Kidney epithelial cell (primary cell): ENCODE results near the gene CCDC57. TPM values are rescaled to one million over a fixed set of nuclear protein-coding genes. Genes with fewer than 3 reads are reported as not detected.

Experiments used
- DNase-seq: peaks from one replicate; pipeline ENCODE4 v3.0.0-alpha.2; 2010; ENCODE audit warnings: low read depth
- H3K27me3 ChIP-seq: 2 replicates; pipeline ENCODE4 v1.6.0; 2011; ENCODE audit warnings: low read length; ENCODE audit not compliant: control insufficient read depth, insufficient read depth
- H3K36me3 ChIP-seq: 2 replicates; pipeline ENCODE4 v1.5.1; 2011; ENCODE audit warnings: low read length; ENCODE audit not compliant: control insufficient read depth, insufficient read depth
- H3K4me3 ChIP-seq: 2 replicates; pipeline ENCODE4 v1.5.1; 2011; ENCODE audit warnings: low read depth, mild to moderate bottlenecking, control low read depth, low read length
- total RNA-seq: library from RNA; depleted of rRNA; stranded (reverse); fragments of >200 nt; gene quantifications from 2 replicates; pipeline ENCODE4 v1.2.3, GENCODE V29; 2015
- TF ChIP-seq, protein P1 (sequence below): IDR thresholded peaks from 2 replicates; pipeline ENCODE4 v1.5.1; 2011; ENCODE audit warnings: mild to moderate bottlenecking, moderate library complexity, low read length, control low read depth, inconsistent platforms; ENCODE audit not compliant: insufficient read depth, poor library complexity, severe bottlenecking

Gene CCDC57
- total RNA-seq, 1 donor from 2014 or later = 25.5 TPM

DNA sequence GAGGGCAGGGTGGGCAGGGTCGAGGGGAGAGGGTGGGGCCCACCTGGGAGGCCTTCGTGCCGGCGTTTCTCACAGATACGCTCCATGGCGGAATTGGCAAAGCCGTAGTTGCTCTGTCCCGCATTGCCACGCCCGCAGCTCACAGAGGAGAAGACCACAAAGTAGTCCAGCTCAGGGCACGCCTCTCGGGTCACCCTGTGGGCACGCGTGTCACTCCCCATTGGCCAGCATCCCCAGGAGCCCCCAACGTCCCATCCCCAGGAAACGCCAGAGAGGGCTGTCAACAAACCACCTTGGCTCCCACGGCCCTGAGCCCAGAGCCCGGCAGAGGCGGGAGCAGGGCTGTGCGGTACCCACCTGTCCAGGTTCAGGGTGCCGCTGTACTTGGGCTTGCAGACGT, 130.7 kb downstream of the CCDC57 start:
- no peak for DNase-seq
- TF ChIP-seq, protein P1, sequence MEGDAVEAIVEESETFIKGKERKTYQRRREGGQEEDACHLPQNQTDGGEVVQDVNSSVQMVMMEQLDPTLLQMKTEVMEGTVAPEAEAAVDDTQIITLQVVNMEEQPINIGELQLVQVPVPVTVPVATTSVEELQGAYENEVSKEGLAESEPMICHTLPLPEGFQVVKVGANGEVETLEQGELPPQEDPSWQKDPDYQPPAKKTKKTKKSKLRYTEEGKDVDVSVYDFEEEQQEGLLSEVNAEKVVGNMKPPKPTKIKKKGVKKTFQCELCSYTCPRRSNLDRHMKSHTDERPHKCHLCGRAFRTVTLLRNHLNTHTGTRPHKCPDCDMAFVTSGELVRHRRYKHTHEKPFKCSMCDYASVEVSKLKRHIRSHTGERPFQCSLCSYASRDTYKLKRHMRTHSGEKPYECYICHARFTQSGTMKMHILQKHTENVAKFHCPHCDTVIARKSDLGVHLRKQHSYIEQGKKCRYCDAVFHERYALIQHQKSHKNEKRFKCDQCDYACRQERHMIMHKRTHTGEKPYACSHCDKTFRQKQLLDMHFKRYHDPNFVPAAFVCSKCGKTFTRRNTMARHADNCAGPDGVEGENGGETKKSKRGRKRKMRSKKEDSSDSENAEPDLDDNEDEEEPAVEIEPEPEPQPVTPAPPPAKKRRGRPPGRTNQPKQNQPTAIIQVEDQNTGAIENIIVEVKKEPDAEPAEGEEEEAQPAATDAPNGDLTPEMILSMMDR = no peak
- Histone ChIP-seq H3K36me3 (peaks cover 11% of the 10 kb centered on the region), H3K27me3 (no peaks in the 10 kb centered on the region), H3K4me3 (no peak overlapping the region)

- Histone ChIP-seq H3K27me3 (no peaks in the 10 kb centered on the region), H3K36me3 (peaks cover 11% of the 10 kb centered on the region), H3K4me3 (no peak overlapping the region)
- TF ChIP-seq, protein P1 = no peak
- no peak for DNase-seq
Measured at GRCh38 chr17:82081546-82081945, 131.1 kb downstream of the CCDC57 start.

GRCh38 chr17:82080789-82081464, 131.7 kb downstream of the CCDC57 start:
- peaks cover 11% of the 10 kb centered on the region for H3K36me3 ChIP-seq
- no peak overlapping the region for H3K4me3 ChIP-seq
- TF ChIP-seq, protein P1 = no peak
- no peaks in the 10 kb centered on the region for H3K27me3 ChIP-seq
- no peak for DNase-seq

DNA sequence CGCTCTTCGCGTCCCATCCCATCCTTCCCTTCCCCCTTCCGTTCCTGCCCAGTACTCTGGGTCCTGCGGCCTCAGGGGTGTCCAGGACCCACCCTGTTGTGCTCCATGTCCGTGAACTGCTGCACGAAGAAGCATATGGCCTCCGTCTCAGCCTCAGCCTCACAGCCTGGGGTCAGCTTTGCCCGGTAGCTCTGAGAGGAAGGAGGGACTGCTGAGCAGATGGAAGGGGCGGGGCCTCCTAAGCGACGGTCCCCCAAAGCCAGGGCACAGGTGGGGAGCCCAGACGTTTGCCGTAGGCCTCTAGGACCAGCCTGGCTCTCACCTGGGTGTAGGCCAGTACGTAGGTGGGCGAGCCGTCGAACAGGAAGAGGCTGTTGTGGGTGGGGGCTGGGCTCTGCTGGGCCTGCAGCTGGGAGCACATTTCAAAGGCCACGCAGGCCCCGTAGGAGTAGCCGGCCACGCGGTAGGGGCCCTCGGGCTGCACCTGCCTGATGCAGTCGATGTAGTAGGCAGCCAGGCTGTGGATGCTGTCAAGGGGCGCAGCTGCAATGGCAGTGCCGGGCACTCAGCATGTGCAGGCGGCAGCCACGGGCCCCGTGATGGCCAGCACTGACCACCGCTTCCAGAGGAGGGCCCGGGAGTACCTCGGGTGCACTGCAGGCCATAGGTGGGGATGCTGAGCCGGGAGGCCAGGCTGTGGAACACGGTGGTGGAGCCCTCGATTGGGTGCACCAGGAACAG, 132.4 kb downstream of the CCDC57 start:
- Histone ChIP-seq H3K4me3 (no peak overlapping the region), H3K27me3 (no peaks in the 10 kb centered on the region), H3K36me3 (peaks cover 11% of the 10 kb centered on the region)
- TF ChIP-seq, protein P1 = no peak
- DNase-seq = no peak

DNA sequence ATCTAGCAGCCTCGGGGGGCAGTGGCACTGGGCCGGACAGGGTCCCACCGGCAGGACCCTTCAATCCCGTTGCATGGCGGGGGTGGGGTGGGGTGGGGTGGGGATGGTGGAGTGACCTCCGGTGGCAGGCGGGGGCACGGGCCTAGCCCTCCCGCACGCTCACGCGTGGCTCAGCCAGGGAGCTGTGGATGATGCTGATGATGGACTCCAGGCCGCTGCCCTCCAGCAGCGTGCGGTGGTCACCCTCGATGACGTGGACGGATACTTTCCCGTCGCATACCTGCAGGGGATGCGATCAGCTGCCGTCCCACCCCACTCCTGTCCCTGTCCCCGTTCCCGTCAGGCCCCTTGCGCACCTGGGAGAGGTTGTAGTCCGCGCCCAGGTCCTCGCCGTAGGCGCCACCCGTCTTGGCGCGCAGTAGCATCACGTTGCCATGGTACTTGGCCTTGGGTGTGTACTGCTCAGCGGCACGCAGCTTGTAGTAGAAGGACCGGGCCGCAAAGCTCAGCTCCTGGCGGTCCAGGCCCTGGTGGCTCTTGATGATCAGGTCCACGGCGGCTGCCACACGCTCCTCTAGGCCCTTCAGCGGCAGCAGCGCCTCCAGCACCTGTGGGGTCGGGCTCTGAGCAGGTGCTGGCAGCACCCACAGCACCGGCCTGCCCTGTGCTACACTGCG, 133.5 kb downstream of the CCDC57 start:
- no peak for DNase-seq
- Histone ChIP-seq H3K36me3 (peaks cover 10% of the 10 kb centered on the region), H3K27me3 (no peaks in the 10 kb centered on the region), H3K4me3 (no peak overlapping the region)
- TF ChIP-seq, protein P1 = no peak
